ENCODE results near the gene LAG3.
"Not testable (repeated sequence)": the region's sequence is repeated elsewhere in the genome, so short reads cannot be mapped to it uniquely, and the experiment has no call there.

Gene LAG3
- 0.62 to 1.1 reads per million in 2 donors for total RNA-seq

DNA sequence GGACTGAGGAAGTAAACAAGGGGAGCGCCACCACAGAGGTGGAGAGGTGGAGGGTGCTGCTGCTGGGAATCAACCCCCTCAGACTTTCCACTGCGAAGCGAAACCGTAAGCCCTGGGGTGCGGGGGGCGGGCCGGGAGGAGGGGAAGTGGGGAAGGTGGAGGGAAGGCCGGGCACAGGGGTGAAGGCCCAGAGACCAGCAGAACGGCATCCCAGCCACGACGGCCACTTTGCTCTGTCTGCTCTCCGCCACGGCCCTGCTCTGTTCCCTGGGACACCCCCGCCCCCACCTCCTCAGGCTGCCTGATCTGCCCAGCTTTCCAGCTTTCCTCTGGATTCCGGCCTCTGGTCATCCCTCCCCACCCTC, at the start of gene LAG3:
Gene LAG3, plus strand, starts transcription at position 190 of the 365 bp plus-strand sequence. CDS start 333 bp downstream, outside the sequence.
- DNase-seq, result no peak

DNA sequence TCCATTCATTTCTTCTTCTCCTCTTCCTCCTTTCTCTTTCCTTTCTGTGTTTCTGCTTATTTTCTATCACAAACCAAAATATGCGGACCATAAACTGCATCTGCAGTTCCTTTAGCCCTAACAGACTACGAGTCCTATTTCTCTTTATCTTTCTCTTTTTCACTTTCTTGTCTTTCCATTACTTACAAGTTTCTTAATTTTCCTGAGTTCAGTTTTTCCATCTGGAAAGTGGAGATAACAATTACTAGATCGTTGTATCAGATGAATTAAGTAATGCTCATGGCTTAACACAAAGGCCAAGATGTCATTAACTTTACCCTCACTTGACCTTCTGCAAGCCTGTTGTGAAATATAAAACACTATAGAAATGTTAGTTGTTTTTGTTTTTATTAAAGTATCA, 49.5 kb upstream of the LAG3 start:
- no peak for DNase-seq

DNA sequence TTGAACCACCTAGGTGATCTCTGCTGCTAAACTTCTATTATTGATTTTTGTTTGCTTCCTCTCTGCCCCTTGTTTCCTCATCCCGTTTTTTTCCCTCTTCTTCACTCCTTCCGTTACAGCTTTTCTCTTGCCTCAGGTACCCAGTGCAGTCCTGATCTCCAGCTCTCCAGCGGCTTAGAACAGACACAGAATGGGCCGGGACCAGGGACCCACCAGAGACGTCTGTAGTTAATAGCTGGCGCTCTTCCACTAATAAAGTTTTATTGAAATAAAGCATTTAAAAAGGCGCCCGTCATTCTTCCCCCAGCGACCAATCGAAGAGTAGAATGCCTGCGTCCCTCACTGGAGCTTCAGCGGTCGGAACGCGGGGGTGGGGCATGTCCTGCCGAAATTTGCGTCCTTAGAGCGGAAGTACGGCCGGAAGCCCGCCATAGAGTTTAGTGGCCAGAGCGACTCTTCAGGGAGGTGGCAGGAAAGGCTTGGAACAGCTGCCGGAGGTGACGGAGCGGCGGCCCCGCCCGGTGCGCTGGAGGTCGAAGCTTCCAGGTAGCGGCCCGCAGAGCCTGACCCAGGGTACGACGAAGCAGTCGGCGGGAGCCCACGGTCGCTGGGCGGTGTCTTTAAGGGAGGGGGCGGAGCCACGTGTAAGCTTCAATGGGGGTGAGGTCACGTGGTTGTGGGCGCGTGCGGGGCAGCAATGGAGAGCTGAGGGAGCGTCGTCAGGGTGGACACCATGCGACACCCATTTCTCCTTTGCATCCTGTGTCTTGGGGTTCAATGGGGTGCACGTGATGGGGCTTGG, 48.5 kb upstream of the LAG3 start, which contains the start of gene COPS7A:
Gene COPS7A, plus strand, starts transcription at position 440 of the 802 bp plus-strand sequence. CDS start 611 bp downstream, outside the sequence.
- peak; percentile 70 to 100 (median 87) for DNase-seq

DNA sequence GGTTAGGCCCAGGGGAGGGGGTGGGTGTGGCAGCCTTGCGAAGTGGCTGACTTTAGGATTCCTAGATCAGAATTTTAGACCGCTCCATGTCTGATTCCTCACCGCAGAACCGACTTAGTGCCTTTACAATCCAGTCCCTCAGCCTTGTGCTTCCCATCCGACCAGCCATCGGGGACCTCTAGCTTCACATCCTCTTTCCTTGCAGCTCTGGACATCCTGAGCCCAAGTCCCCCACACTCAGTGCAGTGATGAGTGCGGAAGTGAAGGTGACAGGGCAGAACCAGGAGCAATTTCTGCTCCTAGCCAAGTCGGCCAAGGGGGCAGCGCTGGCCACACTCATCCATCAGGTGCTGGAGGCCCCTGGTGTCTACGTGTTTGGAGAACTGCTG, 47.9 kb upstream of the LAG3 start:
- peak in 1 of 5 experiments; percentile 7 for DNase-seq

DNA sequence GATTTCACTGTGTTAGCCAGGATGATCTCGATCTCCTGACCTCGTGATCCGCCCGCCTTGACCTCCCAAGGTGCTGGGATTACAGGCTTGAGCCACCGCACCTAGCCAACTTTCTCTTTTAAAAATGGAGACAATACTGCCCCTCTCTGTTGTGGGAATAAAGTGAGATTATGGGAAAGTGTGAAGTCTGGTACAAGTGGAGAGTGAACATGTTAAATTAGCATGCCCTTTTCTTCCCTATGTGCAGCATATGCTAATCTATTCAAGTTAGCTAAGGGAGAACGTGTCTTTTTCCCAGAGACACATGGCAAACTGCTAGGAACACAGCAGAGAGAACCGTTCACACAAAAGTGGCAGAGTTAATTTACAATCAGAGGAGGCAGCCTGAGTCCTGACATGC, 47.0 kb upstream of the LAG3 start:
- DNase-seq, result no peak

DNA sequence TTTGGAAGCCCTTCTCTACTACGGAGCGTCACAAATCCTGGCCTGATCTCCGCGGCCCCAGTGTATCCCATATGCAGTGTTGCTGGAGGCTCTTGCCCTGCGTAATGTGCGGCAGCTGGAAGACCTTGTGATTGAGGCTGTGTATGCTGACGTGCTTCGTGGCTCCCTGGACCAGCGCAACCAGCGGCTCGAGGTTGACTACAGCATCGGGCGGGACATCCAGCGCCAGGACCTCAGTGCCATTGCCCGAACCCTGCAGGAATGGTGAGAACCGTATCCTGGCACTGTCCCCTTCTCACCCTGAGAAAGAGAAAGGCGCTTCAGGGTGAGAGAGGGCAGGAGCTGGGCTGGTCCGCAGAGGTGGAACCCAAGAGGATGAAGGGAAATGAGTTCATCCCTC, 43.1 kb upstream of the LAG3 start:
- no peak for DNase-seq

DNA sequence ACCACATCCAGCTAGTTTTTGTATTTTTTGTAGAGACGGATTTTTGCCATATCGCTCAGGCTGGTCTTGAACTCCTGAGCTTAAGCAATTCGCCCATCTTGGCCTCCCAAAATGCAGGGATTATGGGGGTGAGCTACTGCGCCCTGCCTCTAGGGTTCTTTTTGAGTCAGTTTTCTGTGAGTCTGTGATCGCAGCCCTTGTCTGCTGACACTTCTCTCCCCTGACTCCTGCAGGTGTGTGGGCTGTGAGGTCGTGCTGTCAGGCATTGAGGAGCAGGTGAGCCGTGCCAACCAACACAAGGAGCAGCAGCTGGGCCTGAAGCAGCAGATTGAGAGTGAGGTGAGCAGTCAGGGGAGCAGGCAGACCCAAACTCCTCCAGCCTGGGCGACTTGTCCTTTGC, 42.2 kb upstream of the LAG3 start:
- DNase-seq, result no peak

DNA sequence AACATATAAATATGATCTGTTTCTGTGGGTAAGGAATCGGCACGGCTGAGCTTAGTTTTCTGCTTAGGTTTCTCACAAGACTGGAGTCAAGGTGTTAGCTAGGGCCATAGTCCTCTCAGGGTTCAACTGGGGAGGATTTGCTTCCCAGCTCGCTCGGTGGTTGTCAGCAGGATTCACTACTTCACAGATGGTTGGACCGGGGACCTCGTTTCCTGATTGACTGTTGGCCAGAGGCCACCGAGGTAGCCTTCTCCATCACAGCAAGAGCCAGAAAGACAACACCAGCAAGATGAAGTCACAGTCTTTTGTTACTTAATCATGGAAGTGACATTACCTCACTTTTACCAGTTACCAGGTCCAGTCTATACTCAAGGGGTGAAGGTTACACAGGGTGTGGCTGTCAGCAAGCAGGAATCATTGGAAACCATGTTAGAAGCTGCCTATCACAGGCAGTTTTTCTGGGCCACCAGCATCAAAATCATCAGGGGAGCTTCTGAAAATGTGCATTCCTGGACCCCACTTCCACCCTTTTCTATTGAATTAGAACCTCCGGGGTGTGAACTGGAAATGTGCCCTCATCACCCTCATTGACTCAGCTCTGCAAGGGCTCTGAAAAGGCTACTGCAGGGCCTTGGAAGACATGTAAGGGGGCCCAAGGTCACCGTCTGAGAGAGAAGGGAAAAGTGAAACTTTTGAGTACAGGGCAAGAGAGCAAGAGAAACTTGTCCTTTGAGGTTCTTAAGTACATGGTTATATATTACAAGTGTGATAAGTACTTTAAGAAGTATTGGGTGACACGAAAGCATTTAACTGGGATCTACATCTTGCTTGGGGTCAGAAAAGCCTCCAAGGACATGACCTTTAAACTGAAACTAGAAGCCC, 37.6 kb upstream of the LAG3 start:
- DNase-seq, result no peak

DNA sequence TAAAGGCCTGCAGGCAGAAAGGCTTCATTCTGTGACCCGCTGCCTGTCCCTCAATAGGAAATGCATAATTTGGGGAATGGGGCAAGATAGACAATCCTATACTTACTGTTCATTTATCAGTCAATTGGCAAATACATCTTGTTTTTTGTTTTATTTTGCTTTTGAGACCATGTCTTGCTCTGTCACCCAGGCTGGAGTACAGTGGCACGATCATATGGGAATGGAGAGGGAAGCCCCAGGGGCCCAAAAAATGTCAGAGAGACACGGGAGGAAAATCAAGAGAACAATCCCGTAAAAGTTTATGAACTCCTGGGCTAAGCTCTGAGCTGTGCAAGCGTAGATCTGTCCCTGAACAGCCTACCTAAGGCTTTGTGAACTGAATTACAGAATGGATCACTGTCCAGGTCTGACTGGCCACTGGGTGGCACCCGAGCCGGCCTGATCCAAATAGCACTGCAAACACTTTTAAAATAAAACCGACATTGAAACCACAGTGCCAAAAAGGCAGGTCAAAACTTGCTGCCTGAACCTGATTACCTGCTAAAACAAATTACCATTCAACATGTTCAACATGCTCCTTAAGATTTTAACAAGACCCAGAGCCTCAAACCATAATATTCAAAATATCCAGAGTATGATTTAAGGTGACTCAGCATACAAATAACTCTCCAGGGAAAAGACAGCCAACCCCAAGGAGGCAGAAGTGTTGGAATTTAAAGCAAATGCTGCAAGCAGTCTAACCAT, 36.7 kb upstream of the LAG3 start:
- DNase-seq, result peak in 2 of 5 experiments; percentile 5 to 39

DNA sequence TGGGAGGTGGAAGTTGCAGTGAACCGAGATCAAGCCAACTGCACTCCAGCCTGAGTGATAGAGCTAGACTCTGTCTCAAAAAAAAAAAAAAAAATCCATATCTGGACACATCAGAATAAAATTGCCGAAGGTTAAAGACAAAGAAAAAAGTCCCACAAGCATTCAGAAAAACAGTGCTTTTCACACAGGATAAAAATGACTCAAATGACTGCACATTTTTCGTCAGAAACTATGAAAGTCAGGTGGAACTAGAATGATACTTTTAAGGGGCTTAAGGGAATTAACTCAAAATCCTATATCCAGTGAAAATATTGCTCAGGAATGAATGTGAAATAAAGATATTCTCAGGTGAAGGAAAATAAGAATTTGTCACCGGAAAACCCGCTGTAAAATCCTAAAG, 35.6 kb upstream of the LAG3 start:
- DNase-seq, result no peak

DNA sequence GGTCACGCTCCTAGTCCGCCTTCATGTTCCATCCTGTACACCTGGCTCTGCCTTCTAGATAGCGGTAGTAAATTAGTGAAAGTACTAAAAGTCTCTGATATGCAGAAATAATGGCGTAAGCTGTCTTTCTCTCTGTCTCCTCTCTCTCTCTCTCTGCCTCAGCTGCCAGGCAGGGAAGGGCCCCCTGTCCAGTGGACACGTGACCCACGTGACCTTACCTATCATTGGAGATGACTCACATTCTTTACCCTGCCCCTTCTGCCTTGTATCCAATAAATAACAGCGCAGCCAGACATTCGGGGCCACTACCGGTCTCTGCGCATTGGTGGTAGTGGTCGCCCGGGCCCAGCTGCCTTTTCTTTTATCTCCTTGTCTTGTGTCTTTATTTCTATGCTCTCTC, 30.2 kb upstream of the LAG3 start:
- not testable (repeated sequence) for DNase-seq

DNA sequence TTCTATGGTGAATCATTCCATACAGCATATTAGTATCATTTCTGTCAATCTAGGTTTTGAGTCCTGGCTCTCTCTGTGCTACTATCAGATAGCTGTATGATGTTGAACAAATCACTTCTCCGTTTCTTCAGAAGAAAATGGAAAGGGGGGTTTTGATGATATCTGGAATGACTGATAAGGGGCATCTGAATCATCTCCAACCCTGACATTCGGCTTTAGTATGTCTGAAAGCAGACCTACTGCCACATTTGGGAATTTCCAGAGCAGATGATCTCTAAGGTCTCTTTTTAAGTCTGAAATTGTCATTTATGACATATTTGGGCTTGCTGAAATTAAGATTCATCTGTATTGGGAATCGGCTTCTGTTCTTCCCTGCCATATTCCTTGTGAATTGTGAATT, 29.5 kb upstream of the LAG3 start:
- DNase-seq, result no peak

DNA sequence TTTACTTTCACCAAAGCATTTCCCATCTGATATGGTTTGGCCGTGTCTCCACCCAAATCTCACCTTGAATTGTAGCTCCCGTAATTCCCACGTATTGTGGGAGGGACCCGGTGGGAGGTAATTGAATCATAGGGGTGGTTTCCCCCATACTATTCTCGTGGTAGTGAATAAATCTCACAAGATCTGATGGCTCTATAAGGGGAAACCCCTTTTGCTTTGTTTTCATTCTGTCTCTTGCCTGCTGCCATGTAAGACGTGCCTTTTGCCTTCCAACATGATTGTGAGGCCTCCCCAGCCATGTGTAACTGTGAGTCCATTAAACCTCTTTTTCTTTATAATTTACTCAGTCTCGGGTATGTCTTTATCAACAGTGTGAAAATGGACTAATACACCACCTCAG, 29.0 kb upstream of the LAG3 start:
- not testable (repeated sequence) for DNase-seq

DNA sequence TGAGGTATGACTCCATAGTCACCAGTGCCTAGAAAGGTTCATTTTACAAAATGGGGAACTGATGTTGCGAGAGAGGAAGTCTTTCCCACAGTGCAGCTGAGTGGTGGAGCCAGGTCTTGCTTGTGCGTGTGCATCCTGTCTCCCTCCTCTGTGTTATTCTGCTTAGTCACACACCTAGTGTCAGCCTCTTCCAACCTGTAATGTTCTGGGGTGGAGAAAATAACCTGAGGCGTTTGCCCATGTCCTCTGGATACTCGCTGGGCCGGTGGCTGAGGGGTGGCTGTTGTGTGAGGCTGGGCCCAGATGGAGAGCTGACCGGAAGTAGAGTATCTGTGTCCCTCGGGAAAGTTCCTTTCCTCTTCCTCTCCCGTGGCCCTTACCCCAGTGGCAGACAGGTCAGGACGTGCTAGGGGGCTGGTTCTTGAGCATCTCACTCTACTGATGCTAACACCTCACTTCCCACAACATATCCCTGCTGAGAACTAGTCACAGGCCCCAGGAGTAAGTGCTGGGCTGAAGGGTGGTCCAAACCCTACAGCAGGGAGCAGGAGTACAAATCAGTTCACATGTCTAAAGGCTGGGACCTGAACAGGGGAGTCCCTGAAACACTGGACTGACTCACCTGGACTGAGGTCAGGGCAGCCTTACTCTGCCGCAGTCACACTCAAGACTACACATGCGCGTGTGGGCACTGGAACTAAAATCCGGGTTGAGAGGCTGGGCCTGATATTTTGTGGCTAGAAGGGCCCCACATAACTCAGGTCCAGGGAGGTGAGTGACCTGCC, 26.4 kb upstream of the LAG3 start:
- peak in 1 of 5 experiments; percentile 43 for DNase-seq

DNA sequence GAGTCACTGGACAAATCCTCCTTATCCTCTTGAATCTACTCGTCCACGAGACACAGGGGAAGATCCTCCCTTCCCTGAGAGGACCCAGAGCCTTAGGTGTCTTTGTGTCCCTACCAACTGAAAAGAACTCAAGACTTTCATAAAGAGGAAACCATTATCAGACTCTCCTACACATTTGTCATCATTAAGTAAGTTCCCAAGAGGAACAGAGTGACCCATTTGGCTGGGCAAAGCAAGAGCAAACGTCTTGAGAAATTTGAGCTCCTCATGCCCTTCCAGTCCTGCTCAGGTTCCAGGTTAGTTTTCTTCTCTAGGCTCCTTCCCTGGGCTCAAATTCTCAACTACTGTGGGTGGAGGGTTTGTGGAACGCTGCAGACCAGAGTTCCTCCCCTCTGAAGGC, 25.1 kb upstream of the LAG3 start:
- no peak for DNase-seq

DNA sequence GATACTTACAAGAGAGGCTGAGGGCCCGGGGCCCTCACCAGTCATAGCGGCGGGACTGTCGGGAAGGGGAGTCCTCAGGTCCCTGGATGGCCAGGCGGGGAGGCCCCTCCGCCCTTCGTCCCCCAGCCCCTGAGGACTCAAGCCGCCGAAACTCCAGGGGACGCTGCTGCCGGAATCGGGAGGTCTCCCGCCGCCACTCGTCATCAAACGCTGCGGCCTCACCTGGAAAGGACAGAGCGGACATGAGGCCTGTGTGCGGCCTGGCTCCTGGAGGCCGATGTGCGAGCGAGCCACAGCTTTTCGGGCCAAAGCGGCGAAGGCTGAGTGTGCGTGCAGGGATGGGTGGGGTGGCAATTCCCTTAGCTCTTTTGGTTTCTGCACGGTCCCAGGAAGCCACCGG, 23.6 kb upstream of the LAG3 start:
- no peak for DNase-seq

DNA sequence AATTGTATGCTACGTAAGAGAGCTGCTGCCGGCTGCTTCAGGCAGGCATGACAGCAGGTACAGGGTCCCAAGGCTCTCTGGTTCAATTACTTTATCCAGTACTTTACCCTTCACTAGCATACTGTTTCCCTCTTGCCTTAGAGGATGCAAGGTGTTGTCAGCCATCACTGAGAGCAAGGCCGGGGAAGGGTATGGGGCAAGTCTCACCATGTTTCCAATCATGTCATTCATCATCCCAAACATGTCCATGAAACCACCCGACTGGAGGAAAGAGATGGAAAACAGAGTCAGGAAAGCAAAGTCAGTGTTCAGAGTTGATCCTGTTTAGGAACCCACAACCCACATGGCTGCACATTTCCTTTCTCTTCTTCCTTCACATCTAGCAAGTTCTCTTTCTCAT, 21.8 kb upstream of the LAG3 start:
- DNase-seq, result no peak

DNA sequence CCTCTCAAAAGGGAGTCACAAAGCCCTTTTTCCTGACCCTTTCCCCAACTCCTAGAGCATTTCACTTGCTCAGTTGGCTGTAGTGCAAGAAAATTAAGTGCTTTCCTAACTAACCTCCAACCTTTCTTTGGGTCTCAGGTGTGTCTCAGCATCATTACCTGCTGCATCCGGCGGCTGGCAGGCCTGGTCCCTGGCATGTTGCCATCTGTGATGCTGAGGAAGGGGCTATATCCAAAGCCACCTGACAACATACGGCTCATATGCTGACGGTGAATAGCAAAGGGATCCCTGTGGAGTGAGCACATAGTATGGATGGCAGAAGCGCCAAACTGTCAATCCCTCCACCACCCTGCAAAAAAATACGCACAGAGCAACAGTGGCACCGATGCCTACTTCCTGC, 20.6 kb upstream of the LAG3 start:
- DNase-seq, result no peak

DNA sequence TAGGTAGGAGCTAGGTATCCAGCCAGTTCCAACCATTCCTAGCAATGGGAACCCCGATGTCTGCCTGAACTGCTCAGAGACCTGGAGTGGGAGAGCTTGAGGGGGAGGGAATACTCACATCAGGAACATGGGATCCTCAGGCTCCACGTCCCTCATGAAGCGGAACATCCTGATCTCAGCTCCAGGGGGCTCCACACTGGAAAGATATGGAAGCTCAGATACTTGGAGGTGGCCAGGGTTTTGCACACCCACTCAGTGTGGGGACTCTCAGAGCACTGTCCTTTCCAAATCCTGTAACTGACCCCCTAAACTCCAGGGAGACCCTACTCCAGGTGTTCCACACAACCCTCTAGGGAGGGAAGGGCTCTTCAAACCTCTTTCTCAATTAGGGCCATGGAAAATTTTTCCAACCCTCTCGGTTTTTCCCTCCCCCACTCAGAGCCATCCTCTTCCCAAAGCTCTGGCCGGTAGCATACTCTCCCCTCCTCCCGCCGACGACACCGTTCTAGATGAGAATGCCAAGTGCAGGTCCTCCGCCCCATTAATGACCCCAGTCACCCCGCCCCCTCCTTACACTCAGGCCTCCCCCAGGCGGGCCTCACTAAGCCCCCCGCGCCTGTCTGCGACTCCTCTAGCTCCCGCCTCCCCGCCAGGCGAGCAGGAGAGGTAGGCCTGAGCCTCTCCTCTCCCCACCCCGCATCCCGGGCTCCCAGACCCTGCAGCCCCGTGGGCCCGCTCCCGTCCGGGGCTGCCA, 20.0 kb upstream of the LAG3 start:
- peak in 1 of 5 experiments; percentile 37 for DNase-seq

DNA sequence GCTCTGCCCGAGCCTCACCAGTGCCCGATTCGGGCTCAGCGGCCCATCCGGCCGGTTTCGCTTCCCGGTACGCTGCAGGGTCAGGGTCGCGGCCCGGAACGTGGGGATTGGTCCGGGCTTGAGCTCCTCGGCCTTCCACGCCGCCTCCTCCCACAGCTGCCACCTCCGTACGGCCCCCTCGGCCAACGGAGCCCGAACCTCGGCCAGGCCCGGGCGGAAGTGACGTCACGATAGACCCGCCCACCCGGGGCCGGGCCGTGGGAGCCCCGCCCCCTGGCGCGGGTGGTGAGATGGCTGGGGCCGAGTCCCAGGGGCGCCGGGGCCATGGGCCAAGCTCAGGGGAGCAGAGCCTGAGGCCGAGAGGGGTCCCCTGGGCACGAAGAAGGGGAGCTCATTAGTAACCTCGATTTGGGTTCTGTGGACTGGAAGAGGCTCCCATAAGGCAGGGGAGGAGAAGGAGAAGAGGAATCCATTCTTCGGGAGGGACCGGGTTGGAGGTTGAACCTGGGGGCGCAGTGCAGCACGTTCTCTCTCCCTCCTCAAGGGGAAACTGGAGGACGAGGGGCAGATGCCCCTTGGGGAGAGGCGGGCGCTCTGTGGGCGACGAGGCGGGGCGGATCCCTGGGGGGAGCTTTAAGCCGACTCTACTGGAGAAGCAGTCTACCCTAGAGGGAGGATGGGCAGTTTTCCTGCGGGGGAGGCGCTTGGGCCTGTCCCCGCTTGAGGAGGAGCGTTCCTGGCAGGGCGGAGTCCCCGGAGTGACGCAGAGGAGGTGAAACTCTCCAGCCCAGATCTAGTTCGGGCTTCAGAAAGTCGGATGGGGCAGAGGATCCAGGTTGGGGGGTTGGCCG, 19.2 kb upstream of the LAG3 start, which contains the start of gene MLF2:
Gene MLF2, minus strand, starts transcription at position 221 of the 851 bp plus-strand sequence. CDS start 807 bp downstream, outside the sequence.
- peak; percentile 92 to 98 (median 96) for DNase-seq

All from T-helper 2 cell (primary cell).